NCI-H1105 (cell line): Measurements from ENCODE around the gene MED1.
"Not testable (repeated sequence)": the region's sequence is repeated elsewhere in the genome, so short reads cannot be mapped to it uniquely, and the experiment has no call there.

Experiments used
- DNase-seq: peaks from one replicate; lab custom pipeline; 2025; lab: John Stamatoyannopoulos, UW

Gene MED1

GRCh38 chr17:39450847-39451581 is at the start of gene MED1:
TSS of gene MED1 (minus strand) at chr17:39451263. CDS start at chr17:39451062, 201 bp downstream.
- DNase-seq = peak; percentile 97

GRCh38 chr17:39496921-39497320 is 45.9 kb upstream of the MED1 start:
- DNase-seq = not testable (repeated sequence)

- DNase-seq = no peak
Measured at GRCh38 chr17:39487946-39488345, 36.9 kb upstream of the MED1 start.

- not testable (repeated sequence) for DNase-seq
Measured at GRCh38 chr17:39487490-39487889, 36.4 kb upstream of the MED1 start.

- no peak for DNase-seq
Measured at GRCh38 chr17:39486242-39486641, 35.2 kb upstream of the MED1 start.

GRCh38 chr17:39485555-39485954 is 34.5 kb upstream of the MED1 start:
- DNase-seq = no peak

- DNase-seq = no peak
Measured at GRCh38 chr17:39484178-39484577, 33.1 kb upstream of the MED1 start.

GRCh38 chr17:39483506-39483905 is 32.4 kb upstream of the MED1 start:
- DNase-seq = no peak

- DNase-seq = not testable (repeated sequence)
Measured at GRCh38 chr17:39479631-39480030, 28.6 kb upstream of the MED1 start.

GRCh38 chr17:39473310-39473709 is 22.2 kb upstream of the MED1 start:
- no peak for DNase-seq

GRCh38 chr17:39468610-39469009 is 17.5 kb upstream of the MED1 start:
- not testable (repeated sequence) for DNase-seq

- not testable (repeated sequence) for DNase-seq
Measured at GRCh38 chr17:39464639-39465181, 13.6 kb upstream of the MED1 start.

- DNase-seq = no peak
Measured at GRCh38 chr17:39462631-39463375, 11.7 kb upstream of the MED1 start.

- DNase-seq = no peak
Measured at GRCh38 chr17:39461926-39462569, 11.0 kb upstream of the MED1 start.

GRCh38 chr17:39461113-39461925 is 10.3 kb upstream of the MED1 start, which contains the start of gene CDK12:
TSS of gene CDK12 (plus strand) at chr17:39461486. CDS start at chr17:39462072, 586 bp downstream.
- DNase-seq = peak; percentile 98

- DNase-seq = no peak
Measured at GRCh38 chr17:39455919-39456318, 4.9 kb upstream of the MED1 start.

- DNase-seq = no peak
Measured at GRCh38 chr17:39450051-39450450, 1.0 kb downstream of the MED1 start.

GRCh38 chr17:39447561-39447960 is 3.5 kb downstream of the MED1 start:
- DNase-seq = no peak

GRCh38 chr17:39443326-39443725 is 7.7 kb downstream of the MED1 start:
- no peak for DNase-seq

GRCh38 chr17:39439868-39440267 is 11.2 kb downstream of the MED1 start:
- not testable (repeated sequence) for DNase-seq

- no peak for DNase-seq
Measured at GRCh38 chr17:39429600-39429999, 21.5 kb downstream of the MED1 start.

GRCh38 chr17:39416141-39416540 is 34.9 kb downstream of the MED1 start:
- no peak for DNase-seq
